GM19467 (cell line): ENCODE data around the gene ATAD5.
"Not testable (repeated sequence)": the region's sequence is repeated elsewhere in the genome, so short reads cannot be mapped to it uniquely, and the experiment has no call there.

Source experiments
- ATAC-seq: cut with Tn5 transposase; IDR thresholded peaks from one replicate; pipeline ENCODE4 v1.9.1; 2021; ENCODE audit warnings: mild to moderate bottlenecking, moderate library complexity; ENCODE audit not compliant: unreplicated experiment

Gene ATAD5, protein sequence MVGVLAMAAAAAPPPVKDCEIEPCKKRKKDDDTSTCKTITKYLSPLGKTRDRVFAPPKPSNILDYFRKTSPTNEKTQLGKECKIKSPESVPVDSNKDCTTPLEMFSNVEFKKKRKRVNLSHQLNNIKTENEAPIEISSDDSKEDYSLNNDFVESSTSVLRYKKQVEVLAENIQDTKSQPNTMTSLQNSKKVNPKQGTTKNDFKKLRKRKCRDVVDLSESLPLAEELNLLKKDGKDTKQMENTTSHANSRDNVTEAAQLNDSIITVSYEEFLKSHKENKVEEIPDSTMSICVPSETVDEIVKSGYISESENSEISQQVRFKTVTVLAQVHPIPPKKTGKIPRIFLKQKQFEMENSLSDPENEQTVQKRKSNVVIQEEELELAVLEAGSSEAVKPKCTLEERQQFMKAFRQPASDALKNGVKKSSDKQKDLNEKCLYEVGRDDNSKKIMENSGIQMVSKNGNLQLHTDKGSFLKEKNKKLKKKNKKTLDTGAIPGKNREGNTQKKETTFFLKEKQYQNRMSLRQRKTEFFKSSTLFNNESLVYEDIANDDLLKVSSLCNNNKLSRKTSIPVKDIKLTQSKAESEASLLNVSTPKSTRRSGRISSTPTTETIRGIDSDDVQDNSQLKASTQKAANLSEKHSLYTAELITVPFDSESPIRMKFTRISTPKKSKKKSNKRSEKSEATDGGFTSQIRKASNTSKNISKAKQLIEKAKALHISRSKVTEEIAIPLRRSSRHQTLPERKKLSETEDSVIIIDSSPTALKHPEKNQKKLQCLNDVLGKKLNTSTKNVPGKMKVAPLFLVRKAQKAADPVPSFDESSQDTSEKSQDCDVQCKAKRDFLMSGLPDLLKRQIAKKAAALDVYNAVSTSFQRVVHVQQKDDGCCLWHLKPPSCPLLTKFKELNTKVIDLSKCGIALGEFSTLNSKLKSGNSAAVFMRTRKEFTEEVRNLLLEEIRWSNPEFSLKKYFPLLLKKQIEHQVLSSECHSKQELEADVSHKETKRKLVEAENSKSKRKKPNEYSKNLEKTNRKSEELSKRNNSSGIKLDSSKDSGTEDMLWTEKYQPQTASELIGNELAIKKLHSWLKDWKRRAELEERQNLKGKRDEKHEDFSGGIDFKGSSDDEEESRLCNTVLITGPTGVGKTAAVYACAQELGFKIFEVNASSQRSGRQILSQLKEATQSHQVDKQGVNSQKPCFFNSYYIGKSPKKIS (N-terminal part only)

DNA sequence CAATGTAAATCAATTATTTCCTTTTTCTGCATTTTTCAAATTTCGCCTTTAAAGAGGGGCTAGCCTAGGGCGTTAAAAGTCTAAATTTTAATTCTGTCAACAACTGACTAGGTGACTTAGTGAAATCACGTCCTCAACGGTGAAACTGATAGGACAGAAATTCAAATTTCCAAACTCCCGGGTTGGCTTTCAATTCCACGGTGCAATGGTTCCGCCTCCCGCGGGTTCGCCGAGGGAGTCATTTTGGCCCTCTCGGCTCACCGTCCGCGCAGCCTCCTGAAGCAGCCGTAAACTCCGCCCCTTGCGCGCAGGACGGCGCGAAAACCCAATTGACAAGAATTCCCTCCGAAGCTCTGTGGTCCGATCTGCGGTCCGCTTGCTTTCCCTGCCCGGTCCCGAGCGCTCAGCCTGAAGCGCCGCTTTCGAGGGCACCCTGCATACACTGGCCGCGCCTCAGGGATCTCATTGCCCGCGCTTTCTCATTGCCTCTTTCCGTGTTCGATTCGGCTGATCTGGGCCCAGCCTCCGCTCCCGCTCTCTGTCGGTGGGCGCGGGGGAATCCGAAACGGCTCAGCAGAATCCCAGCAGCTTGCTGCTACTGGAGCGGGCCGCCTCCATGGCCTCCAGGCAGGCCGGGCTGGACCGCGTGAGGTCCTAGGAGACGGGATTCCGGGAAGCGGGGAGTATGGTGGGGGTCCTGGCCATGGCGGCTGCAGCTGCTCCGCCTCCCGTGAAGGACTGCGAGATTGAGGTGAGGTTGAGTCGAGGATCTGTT is at the start of gene ATAD5:
Gene ATAD5, plus strand, starts transcription at position 304 of the 775 bp plus-strand sequence. Its CDS starts 382 bp downstream, at position 686.
- ATAC-seq = peak; percentile 62

DNA sequence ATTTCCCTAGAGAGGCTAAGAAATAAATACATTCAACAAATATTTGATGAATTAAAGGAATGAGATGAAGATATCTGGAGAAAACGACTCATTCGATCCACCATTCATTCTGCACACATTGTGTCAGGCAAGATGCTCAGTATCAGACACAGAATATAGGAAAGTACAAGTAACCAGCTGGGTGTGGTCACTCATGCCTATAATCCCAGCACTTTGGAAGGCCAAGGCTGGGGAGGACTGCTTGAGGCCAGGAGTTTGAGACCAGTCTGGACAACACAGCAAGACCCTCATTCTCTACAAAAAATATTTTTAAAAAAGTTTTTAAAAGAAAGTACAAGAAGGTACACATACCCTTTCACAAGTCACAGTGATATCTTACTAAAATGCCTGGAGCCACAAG is 49.6 kb upstream of the ATAD5 start:
- no peak for ATAC-seq

DNA sequence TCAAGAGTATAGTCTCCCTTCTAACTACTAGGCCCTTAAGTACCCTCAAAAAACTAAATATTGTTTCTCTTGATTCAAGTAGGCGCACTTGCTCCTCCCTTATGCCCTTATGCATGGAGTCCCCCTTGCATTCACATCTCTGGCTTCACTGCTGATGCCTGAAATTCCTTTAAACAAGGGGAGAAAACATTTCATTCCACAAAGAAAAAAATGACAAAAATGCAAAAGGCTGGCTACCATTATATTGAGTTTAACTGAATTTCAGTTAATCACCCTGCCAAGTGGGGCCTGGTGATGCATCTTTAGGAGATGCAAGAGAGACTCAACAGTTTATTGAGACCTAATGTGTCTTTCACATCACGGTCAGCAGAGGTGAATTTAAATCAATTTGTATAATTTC is 42.8 kb upstream of the ATAD5 start:
- no peak for ATAC-seq

DNA sequence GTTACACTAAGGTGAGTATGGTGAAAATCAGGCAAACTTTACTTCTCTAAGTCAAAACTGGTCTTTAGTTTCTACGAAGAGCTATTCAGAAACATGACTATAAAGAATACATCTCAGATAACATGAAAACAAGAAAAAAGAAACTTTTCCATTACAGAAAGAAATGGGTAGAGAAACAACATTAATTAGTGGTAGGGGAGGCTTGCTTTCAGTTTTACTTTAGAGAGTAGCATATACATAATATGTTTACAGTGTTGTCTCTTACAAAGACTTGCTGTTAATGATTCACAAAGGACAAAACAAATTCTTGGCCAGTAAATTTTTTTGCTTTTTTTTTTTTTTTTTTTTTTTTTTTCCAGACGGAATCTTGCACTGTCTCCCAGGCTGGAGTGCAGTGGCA is 41.5 kb upstream of the ATAD5 start:
- ATAC-seq = no peak

DNA sequence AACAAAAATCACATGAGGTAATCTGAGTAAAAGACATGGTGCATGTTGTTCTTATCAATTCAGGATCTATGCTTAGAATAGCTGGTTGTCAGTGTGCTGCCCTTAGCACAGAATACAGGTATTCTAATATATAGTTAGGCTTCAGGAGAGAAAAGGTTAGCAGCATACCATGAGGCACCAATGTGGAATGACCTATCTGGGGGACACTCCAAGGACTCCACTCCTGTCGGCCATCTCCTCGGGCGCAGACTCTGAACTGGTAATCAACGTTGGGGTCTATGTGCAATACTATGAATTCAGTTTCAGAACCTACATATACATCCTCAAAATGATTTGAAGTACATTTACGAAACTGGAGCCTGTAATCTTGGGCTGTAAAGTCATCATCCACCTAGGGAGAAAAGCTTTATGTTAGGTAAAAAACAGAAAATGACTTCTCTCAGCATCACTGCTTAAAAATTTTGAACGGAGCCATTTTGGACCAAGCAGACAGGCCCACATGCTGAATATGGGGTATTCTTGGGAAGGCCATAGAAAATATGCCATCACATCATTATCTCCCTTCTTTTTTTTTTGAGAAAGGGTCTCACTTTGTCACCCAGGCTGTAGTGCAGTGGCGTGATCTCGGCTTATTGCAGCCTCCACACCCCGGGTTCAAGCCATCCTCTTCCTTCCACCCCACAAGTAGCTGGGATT is 38.3 kb upstream of the ATAD5 start:
- ATAC-seq = no peak

DNA sequence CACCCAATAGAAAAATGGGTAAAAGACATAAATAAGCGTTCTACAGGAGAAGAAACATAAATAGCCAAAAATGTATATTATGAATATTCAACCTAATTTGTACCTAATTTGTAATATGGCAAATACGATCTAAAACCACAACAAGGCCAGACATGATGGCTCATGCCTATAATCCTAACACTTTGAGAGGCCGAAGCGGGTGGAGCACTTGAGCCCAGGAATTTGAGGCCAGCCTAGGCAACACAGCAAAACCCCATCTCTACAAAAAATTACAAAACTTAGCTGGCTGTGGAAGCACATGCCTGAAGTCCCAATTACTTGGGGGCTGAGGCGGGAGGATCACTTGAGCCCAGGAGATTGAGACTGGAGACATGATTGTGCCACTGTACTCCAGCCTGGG is 37.4 kb upstream of the ATAD5 start:
- no peak for ATAC-seq

DNA sequence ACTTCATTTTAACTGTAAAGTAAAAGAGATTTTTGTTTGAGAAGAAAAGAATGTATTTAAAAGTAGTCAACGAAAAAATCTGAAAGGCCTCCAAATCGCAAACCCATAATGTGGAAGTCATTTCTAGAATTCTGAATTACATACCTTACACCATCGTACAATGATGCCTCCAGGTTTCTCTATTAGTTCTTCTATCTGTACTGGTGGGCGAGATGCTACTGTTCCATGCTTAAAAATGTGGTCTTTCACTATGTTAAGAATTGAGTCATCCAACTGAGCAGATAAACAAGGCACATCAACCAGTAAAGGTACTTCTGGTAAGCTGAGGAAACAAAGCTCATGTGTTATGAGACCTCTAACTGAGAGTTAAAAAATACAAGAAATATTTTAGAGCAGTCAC is 35.8 kb upstream of the ATAD5 start:
- ATAC-seq = no peak

DNA sequence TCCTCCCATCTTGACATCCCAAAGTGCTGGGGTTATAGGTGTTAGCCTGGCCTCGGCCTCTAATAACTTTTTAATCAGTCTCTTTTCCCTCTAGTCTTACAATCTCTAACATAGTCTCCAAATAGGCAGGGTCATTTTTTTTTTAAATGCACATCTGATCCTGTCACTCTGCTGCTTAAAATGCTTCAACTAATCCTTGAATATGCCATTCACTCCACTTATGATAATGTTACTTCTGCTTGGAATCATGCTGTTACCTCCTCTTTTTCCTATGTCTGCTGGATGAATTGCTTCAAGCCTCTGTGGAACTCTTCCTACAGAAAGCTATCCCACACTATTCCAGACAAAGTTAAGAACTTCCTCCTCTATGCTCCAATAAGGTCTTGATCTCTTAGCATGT is 30.1 kb upstream of the ATAD5 start:
- no peak for ATAC-seq

DNA sequence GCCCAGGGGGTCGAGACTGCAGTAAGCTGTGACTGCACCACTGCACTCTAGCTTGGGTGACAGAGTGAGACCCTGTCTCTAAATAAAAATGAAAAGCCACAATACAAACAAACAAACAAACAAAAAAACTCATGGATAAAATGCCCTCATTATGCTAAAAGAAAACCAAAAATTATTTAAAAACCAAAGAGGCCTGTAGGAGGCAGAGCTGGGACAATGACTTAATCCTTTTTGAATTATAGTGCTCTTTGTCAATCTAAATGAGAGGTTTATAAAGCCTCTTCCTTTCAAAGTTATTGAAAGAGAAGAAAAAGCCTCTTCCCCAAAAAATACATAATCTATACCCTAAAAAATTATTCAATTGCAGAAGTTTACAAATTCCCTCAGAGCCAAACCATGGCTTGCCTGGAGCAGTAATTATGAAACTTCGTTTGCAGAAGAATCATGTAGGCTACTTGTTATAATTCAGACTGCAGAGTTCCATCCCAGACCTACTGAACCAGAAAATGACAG is 25.8 kb upstream of the ATAD5 start:
- no peak for ATAC-seq

DNA sequence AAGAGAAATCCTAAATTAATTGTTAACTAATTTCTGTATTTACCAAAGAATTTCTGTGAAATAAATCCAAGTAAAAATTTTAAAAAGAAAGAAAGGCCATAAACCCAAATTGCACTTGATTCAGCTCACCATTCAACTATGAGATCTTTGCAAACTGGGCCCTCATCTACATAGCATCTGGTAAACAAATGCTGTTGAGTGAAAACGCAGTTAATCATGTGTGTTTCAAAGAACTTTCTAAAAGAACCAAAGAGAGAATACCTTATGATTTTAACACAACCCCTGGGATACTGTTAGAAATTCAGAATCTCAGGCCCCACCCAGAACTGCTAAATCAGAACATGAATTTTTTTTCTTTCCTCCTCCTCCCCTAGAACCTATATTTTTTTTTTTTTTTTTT is 23.9 kb upstream of the ATAD5 start:
- ATAC-seq = no peak

DNA sequence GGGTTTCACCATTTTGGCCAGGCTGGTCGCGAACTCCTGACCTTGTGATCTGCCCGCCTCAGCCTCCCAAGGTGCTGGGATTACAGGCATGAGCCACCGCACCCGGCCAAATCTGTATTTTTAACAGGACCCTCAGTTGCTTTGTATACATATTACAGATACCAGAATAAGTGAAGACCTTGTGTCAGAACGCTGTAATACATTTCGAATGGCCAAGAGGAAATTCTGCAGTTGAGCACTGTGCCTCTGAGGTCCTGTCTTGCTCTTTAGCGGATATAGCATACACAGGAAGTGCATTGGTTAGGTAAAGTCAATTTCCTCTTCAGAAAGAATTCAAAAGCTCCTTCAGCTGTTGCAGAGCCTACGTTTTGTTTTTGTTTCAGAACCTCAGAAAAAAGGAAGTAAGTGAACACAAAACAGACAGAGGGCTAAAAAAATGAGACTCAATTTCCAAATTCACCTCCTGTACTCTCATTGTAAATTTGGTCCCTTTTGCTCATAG is 22.9 kb upstream of the ATAD5 start:
- peak; percentile 68 for ATAC-seq

DNA sequence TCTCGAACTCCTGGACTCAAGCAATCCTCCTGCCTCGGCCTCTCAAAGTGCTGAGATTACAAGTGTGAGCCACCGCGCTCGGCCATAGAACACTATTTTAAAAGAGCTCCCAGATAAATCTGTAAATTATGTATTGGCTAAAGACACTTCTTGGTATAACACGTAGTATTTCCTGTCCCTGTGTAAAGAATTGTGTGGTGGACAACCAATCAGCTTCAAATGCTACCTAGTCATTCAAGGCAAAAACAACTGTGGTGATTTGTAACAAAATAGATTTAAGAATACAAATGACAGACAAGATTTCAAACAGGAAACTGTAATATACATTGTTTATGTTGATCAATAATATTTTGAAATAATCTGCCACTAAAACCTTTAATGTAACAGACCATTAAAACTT is 21.9 kb upstream of the ATAD5 start:
- ATAC-seq = no peak

DNA sequence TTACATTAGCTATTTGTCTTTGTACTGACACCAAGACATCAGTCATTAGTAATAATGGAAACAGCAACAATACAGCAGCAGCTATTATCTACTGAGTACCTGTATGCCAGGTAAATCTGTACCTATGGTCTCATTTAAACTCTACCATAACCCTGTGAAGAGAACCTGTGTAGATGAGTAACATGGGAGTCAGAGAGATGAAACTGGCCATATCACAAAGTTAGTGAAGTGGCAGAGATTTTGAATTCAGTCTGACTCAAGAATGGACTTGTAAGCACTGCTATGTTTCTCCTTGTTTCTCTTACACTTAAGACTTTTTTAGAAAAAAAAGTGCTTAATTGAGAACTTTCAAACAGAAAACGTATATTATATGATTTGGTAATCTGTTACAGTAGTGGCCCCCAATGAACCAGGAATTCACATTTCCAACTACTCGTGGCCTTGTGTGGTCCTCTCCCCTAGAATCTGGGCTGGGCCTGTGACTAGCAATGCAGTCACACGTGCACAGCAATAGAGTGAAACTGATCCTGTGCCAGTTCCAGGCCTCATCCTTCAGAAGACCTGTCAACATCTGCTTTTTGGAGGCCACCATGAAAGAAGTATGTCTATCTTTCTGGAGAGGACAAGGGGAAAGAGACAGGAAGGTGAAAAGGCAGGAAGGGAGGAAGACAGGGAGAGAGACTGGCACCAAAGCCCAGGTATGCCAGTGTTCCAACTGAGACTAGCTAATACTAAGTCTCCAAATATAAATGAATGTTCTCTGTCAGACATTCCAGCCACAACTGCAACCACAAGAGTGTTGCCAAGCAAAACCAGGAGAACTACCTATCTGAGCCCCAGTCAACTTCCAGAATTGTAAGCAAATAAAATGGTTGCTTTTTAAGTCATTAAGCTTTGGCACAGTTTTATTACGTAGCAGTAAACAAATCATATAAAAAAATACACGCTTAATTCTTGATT is 19.3 kb upstream of the ATAD5 start:
- ATAC-seq = no peak

DNA sequence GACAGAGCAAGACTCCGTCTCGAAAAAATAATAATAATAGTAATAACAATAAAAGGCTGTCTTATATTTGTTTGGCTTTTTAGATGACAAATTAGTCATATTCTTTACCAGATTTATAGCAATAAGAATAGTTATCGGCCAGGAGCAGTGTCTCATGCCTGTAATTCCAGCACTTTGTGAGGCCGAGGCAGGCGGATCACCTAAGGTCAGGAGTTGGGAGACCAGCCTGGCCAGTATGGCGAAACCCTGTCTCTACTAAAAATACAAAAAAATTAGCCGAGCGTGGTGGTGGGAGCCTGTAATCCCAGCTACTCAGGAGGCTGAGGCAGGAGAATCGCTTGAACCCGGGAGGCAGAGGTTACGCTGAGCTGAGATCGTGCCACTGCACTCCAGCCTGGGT is 17.5 kb upstream of the ATAD5 start:
- not testable (repeated sequence) for ATAC-seq

DNA sequence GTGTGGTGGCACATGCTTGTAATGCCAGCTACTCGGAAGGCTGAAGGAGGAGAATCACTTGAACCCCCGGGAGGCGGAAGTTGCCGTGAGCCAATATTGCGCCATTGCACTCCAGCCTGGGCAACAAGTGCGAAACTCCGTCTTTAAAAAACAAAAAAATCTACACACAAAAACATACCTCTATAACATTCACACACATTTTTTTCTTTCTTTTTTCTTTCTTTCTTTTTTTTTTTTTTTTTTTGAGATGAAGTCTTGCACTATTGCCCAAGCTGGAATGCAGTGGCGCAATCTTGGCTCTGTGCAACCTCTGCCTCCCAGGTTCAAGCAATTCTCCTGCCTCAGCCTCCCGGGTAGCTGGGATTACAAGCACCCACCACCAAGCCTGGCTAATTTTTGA is 16.9 kb upstream of the ATAD5 start:
- not testable (repeated sequence) for ATAC-seq

DNA sequence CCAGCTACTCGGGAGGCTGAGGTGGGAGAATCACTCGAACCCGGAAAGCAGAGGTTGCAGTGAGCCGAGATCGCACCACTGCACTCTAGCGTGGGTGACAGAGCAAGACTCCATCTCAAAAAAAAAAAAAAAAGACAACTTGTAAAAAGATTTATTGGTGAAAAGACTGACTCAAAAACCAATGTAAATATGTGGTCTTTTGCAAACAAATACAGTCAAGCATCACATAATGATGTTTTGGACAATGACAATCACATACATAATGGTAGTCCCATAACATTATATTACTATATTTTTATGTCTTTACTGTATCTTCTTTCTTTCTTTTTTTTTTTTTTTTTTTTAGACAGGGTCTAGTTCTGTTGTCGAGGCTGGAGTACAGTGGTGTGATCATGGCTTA is 15.6 kb upstream of the ATAD5 start:
- no peak for ATAC-seq

DNA sequence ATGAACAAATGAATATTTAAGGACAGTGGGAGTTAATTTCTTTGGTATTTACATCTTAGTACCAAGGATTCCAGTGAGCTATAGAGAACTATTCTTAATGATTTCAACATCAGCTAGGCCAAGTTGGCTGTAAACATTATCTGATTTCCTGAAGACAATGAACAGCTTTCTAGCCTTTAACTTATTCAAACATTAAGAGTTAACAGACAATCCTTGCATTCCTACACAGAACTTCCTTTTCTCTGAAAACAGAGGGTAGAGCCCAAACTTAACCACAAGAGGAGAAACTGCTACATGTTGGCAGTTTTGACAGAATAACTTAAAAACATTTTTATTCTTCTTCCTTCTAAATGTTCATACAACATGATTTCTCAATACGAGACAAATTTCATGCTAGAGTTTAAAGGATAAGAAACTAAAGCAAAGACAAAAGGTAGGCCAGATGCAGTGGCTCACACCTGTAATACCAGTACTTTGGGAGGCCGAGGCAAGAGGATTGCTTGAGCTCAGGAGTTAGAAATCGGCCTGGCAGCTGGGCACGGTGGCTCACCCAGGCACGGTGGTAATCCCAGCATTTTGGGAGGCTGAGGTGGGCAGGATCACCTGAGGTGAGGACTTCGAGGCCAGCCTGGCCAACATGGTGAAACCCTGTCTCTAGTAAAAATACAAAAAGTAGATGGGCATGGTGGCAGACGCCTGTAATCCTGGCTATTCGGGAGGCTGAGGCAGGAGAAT is 11.6 kb upstream of the ATAD5 start:
- no peak for ATAC-seq
